Measurements from ENCODE around the gene SCG5. TPM values are rescaled to one million over a fixed set of nuclear protein-coding genes. Genes with fewer than 3 reads are reported as not detected.
A peak's percentile ranks its signal among the peaks of the same experiment; 100 is the strongest.

SCG5 gene
- polyA plus RNA-seq, 3 donors from 2014 or later: 0.45 TPM; not detected in 2

DNA sequence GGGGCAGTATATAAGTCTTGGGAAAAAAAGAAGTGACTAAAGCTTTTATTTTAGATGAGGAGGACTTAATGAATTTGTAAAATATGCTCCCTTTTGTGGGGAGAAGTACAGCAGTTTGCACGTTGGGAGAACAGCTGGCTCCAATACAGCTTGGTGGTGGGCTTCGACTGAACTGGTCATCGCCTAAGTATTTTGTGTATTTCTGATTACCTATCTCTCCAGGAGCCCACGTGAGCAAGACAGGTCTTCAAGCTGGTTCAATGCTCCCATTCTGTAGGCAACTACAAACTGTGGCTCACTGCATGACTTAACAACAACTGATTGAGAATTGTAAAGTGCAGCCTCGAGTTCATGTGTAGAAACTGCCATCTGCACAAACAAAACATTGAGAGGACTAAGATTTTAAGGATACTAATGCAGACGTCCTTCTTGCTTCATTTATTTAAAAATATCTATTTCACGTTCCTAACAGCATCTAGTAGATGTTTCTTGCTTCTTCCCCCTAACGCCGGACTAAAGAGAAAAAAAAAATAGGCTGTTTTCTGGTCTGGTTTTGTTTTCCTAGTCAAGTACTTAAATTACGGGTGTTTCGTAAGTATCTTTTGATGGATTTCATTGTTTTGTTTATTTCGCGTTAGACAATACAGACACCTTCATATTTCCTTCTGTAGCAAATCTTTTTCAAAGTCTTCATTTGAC, 74.9 kb downstream of the SCG5 start:
- H3K27ac Mint-ChIP-seq: no peak overlapping the region
- no peaks in the 10 kb centered on the region for H3K36me3 Mint-ChIP-seq
- DNase-seq: no peak
- peak overlapping the region in 3 of 5 donors; percentile 6 to 19 (median 7) for H3K4me3 Mint-ChIP-seq
- H3K9me3 Mint-ChIP-seq: no peaks in the 10 kb centered on the region
- H3K27me3 Mint-ChIP-seq (ENCODE audit: low read depth in 3 of 3): peaks cover 15 to 24% (median 21%) of the 10 kb centered on the region in 3 donors
- peaks cover 10 to 13% of the 10 kb centered on the region in 2 donors for H3K4me1 Mint-ChIP-seq

DNA sequence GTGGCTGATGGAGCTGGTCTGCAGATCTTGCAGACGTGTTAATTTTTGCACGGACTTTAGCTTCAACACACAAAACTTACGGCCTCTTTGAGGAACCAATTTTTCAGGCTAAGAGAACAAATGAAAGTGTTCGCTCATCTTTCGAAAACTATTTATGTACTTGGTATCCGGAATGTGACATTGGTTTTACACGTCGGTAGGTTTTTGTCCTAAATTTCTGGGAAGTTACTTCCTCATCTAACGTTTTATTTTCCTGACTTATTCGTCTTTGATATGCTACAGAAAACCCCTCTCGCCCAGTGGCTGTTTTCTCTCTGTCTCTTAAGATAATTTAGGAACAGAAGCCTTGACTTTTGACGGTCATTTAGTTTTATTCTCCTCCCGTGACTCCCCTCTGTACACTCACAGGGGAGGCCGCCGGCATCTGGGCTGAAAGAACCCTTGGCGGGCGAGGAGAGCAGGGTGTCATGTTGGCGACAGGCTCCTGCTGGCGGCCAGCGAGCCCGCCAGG, 75.5 kb downstream of the SCG5 start:
- Mint-ChIP-seq H3K4me3 (peak overlapping the region in 3 of 5 donors; percentile 2 to 19 (median 7)), H3K9me3 (no peaks in the 10 kb centered on the region), H3K4me1 (peaks cover 10 to 13% of the 10 kb centered on the region in 2 donors), H3K27me3 (ENCODE audit: low read depth in 3 of 3) (peaks cover 15 to 24% (median 21%) of the 10 kb centered on the region in 3 donors), H3K27ac (no peak overlapping the region), H3K36me3 (no peaks in the 10 kb centered on the region)
- DNase-seq: no peak

DNA sequence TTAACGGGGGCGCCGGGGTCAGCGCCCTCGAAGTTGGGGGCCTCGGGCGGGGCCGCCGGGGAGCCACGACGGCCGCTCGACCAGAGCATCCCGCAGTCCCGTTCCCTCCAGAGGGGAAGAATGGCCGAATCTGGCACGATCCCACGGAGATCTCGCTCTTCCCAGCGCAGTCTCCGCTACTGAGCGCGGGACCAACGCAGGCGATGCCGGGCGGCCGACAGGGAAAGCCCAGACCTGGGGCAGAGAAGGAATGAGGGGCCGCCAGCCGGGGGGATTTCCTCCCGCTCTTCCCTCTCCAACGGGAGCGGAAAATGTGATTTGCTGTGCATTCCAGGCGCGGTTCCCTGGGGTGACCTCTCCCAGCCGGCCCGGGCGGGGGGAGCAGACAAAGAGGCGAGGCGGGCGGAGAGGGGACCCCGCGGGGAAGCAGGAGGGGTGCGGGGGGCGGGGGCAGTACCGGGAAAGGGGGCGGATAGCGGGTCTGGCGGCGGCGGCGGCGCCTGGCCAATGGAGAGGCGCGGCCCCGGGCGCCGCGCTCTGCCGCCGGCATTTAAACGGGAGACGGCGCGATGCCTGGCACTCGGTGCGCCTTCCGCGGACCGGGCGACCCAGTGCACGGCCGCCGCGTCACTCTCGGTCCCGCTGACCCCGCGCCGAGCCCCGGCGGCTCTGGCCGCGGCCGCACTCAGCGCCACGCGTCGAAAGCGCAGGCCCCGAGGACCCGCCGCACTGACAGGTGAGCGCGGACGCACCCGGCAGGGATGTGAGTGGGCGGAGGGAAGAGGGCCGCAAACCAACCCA, 76.1 kb downstream of the SCG5 start, which contains the start of gene GREM1:
GREM1 (plus strand) TSS at position 579 of the 801 bp plus-strand sequence. CDS start 12,687 bp downstream, outside the sequence.
- H3K4me1 Mint-ChIP-seq: peaks cover 10 to 13% of the 10 kb centered on the region in 2 donors
- no peak within 1 kb of the TSS for H3K27ac Mint-ChIP-seq
- DNase-seq: no peak
- peak within 1 kb of the TSS in 3 of 5 donors; percentile 2 to 19 (median 7) for H3K4me3 Mint-ChIP-seq
- no peaks in the 10 kb centered on the region for H3K36me3 Mint-ChIP-seq
- H3K27me3 Mint-ChIP-seq (ENCODE audit: low read depth in 3 of 3): peaks cover 17 to 24% (median 23%) of the 10 kb centered on the region in 3 donors
- no peaks in the 10 kb centered on the region for H3K9me3 Mint-ChIP-seq

DNA sequence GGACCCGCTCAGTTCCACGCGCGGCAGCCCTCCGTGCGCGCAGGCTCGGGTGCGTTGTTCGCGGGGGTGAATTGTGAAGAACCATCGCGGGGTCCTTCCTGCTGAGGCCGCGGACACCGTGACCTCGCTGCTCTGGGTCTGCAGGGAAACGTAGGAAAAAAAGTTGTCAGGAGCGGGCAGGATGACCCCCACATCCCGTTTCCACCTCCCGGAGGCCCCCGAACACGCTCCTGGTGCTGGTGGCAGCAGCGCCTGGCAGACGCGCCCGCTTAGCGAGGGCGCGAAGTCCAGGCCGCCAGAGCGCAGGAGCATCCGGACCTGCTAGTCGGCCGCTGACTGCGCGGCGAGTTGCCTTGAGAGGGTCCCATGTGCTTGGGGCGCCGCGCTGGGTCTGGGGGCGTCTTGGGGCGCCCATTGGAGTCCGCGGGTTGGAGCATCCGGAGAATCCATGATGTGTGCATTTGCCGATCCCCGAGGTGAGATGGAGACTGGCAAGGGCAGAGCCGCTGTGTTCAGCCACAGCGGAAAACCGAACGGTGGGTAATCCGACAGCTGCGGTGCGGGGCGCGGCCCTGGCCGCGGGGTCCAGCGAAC, 76.8 kb downstream of the SCG5 start:
- no peaks in the 10 kb centered on the region for H3K9me3 Mint-ChIP-seq
- no peaks in the 10 kb centered on the region for H3K36me3 Mint-ChIP-seq
- peaks cover 15 to 24% (median 23%) of the 10 kb centered on the region in 3 donors for H3K27me3 Mint-ChIP-seq (ENCODE audit: low read depth in 3 of 3)
- no peak overlapping the region for H3K4me3 Mint-ChIP-seq
- H3K27ac Mint-ChIP-seq: no peak overlapping the region
- DNase-seq: no peak
- H3K4me1 Mint-ChIP-seq: peaks cover 10 to 13% of the 10 kb centered on the region in 2 donors

DNA sequence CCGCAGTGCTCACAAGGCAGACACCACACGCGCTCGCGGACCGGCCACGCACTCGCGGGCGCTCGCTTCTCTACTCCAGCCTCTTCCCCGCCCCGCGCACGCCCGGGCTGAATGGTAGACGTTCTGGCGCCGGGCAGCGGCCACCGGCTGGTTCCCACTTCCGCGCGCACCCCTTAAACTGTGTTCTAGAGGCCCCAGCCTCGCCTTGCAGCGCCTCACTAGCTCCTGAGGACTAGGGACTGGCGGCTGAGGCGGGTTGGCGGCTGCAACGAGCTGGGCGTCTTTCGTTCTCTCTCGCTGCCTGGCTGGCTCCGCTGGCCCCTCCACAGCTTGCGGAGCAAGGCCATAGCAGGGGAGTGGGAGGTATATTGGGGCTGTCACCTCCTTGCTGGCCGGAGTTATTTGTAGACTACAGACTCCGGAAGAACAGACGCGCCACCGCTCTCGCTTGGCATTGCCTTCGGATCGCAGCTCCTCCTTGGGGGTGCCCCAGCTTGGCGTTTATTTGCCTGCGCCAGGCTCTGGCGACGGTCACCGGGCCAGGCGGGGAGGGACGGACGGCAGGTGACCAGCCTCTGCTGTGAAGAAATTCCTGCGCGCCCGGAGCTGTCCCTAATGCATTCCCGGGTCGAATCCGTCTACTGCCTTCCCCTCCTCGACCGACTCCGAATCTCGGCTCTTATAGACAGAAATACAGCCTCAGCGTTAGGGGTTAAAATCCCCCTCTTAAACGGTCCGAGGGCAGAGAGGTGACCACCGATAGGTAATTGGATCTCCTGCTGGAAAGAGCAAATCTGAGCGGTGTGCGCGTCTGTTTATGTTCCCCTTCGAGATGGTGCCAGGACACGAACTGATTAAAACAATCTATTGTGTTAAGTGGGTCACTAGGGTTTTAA, 77.6 kb downstream of the SCG5 start:
- Mint-ChIP-seq H3K27me3 (ENCODE audit: low read depth in 3 of 3) (peaks cover 15 to 27% (median 24%) of the 10 kb centered on the region in 3 donors), H3K4me1 (peaks cover 10 to 13% of the 10 kb centered on the region in 2 donors), H3K9me3 (no peaks in the 10 kb centered on the region), H3K36me3 (no peaks in the 10 kb centered on the region), H3K27ac (no peak overlapping the region), H3K4me3 (peak overlapping the region in 1 of 5 donors; percentile 26)
- no peak for DNase-seq

DNA sequence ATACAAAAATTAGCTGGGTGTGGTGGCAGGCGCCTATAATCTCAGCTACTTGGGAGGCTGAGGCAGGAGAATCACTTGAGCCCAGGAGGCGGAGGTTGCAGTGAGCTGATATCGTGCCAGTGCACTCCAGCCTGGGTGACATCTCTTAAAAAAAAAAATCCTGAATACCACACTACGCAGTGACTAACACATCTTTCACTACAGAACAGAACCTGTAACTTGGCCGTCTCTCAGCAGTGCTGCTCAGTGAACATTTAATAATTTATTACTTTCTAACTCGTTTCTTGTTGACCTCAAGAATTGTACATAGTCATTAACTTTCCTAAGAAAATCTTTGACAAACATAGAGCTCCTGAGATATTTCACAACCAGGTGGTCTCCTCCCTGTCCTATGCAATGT, 80.1 kb downstream of the SCG5 start:
- Mint-ChIP-seq H3K4me3 (no peak overlapping the region), H3K27me3 (ENCODE audit: low read depth in 3 of 3) (peaks cover 13 to 25% (median 14%) of the 10 kb centered on the region in 3 donors), H3K36me3 (no peaks in the 10 kb centered on the region), H3K4me1 (peaks cover 9 to 12% of the 10 kb centered on the region in 2 donors), H3K27ac (no peak overlapping the region), H3K9me3 (peaks cover 0 to 5% (median 0%) of the 10 kb centered on the region in 6 donors)
- DNase-seq: no peak

DNA sequence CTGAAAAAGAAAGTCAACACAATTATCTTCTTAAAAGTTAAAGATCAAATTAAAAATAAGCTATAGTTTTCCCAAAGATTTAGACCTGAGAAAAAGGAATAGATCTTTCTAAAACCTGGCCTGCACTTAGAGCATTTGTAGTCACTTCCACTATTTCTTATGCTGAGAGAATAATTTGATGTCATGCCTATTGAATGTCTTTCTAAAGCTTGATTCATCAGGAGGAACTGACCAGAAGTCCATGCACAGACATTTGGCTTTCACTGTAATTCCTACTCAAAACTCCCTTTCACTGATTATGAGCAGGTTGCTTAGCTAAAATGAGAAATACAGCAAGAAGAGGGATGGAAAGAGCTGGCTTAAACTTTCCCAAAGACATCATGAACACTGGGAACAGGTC, 80.6 kb downstream of the SCG5 start:
- H3K9me3 Mint-ChIP-seq: peaks cover 0 to 5% (median 0%) of the 10 kb centered on the region in 6 donors
- peaks cover 5 to 7% of the 10 kb centered on the region in 2 donors for H3K4me1 Mint-ChIP-seq
- H3K27ac Mint-ChIP-seq: no peak overlapping the region
- H3K36me3 Mint-ChIP-seq: no peaks in the 10 kb centered on the region
- peaks cover 10 to 23% (median 13%) of the 10 kb centered on the region in 3 donors for H3K27me3 Mint-ChIP-seq (ENCODE audit: low read depth in 3 of 3)
- no peak overlapping the region for H3K4me3 Mint-ChIP-seq
- no peak for DNase-seq

DNA sequence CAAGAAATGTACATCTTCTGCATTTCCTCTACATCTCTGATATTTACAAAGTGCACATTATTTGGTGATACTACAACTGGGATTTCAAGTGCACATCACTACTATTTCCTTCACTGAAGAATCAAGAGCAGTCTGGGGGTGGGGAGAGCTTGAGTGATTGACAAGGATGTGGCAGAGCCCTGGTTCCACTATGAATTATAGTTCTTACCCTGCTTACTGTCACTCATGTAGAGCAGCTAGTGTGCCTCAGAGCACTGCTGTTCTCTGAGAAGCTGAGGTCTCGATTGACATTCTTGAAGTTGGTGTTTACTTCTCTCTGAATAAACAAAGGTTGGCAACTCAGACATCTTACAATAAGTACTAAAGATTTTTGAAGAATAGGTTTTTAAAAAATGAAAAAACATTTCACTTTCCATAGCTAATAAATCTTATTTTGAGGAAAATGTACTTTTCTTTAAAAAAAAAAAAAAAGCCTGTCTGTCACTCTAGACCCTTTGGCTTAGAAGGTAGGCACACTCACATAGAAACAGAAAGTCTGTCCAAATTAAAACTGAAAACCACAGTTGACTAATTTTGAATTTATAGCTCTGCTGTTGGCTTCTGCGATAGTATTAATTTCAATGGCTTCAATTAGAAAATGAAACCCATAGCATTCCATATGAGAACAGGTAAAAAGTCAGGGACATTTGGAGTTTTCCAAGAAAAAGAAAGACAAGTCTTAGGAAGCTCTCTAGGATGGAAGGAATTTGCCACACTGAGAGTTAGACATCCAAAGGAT, 81.8 kb downstream of the SCG5 start:
- no peak overlapping the region for H3K4me3 Mint-ChIP-seq
- peaks cover 0 to 5% (median 0%) of the 10 kb centered on the region in 6 donors for H3K9me3 Mint-ChIP-seq
- no peak for DNase-seq
- no peak overlapping the region for H3K27ac Mint-ChIP-seq
- H3K27me3 Mint-ChIP-seq (ENCODE audit: low read depth in 3 of 3): peaks cover 10 to 22% (median 13%) of the 10 kb centered on the region in 3 donors
- no peaks in the 10 kb centered on the region for H3K36me3 Mint-ChIP-seq
- H3K4me1 Mint-ChIP-seq: peaks cover 3 to 7% of the 10 kb centered on the region in 2 donors

DNA sequence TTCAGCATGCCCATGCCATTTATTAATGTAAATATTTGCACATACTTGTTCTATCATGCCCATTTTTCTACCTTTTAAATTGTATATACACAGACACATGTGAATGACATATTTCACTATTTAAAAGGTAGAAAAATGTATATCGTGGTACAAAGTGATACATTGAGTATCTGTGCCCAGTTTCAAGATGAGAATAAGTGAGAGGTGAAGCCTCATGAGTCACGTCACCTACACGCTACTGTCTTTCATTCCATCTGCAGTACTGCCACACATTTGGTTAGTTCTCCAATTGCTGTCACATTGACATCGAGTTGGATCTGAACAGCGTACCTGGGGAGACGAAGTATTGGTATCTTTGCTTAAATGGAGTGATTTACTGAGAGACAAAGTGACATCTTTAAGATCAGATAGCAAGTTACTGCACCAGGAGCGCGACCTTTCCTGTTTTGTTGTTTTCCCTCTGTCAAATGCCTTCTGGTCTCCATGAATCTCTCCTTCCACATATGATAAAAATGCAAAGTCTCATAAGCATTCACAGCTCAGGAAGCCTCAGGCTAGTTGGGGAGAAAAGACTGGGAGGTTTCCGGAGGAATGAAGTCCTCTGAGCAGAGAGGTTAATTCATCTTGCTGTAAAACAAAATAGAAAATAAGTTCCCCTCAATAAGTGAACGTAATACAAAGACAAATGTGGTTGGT, 88.3 kb downstream of the SCG5 start:
- H3K4me3 Mint-ChIP-seq: no peak overlapping the region
- H3K27ac Mint-ChIP-seq: no peak overlapping the region
- H3K9me3 Mint-ChIP-seq: peaks cover 0 to 5% (median 0%) of the 10 kb centered on the region in 6 donors
- no peak for DNase-seq
- H3K27me3 Mint-ChIP-seq (ENCODE audit: low read depth in 3 of 3): peaks cover 0 to 10% (median 5%) of the 10 kb centered on the region in 3 donors
- no peaks in the 10 kb centered on the region for H3K4me1 Mint-ChIP-seq
- H3K36me3 Mint-ChIP-seq: no peaks in the 10 kb centered on the region

DNA sequence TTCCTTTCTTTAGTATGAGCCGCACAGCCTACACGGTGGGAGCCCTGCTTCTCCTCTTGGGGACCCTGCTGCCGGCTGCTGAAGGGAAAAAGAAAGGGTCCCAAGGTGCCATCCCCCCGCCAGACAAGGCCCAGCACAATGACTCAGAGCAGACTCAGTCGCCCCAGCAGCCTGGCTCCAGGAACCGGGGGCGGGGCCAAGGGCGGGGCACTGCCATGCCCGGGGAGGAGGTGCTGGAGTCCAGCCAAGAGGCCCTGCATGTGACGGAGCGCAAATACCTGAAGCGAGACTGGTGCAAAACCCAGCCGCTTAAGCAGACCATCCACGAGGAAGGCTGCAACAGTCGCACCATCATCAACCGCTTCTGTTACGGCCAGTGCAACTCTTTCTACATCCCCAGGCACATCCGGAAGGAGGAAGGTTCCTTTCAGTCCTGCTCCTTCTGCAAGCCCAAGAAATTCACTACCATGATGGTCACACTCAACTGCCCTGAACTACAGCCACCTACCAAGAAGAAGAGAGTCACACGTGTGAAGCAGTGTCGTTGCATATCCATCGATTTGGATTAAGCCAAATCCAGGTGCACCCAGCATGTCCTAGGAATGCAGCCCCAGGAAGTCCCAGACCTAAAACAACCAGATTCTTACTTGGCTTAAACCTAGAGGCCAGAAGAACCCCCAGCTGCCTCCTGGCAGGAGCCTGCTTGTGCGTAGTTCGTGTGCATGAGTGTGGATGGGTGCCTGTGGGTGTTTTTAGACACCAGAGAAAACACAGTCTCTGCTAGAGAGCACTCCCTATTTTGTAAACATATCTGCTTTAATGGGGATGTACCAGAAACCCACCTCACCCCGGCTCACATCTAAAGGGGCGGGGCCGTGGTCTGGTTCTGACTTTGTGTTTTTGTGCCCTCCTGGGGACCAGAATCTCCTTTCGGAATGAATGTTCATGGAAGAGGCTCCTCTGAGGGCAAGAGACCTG, 89.5 kb downstream of the SCG5 start:
- no peak for DNase-seq
- H3K27me3 Mint-ChIP-seq (ENCODE audit: low read depth in 3 of 3): peaks cover 4 to 6% (median 5%) of the 10 kb centered on the region in 3 donors
- no peaks in the 10 kb centered on the region for H3K36me3 Mint-ChIP-seq
- H3K4me1 Mint-ChIP-seq: no peaks in the 10 kb centered on the region
- no peak overlapping the region for H3K4me3 Mint-ChIP-seq
- no peak overlapping the region for H3K27ac Mint-ChIP-seq
- peaks cover 0 to 5% (median 0%) of the 10 kb centered on the region in 6 donors for H3K9me3 Mint-ChIP-seq

DNA sequence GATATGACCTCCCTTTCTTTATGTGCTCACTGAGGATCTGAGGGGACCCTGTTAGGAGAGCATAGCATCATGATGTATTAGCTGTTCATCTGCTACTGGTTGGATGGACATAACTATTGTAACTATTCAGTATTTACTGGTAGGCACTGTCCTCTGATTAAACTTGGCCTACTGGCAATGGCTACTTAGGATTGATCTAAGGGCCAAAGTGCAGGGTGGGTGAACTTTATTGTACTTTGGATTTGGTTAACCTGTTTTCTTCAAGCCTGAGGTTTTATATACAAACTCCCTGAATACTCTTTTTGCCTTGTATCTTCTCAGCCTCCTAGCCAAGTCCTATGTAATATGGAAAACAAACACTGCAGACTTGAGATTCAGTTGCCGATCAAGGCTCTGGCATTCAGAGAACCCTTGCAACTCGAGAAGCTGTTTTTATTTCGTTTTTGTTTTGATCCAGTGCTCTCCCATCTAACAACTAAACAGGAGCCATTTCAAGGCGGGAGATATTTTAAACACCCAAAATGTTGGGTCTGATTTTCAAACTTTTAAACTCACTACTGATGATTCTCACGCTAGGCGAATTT, 91.2 kb downstream of the SCG5 start:
- H3K9me3 Mint-ChIP-seq: peaks cover 0 to 3% (median 0%) of the 10 kb centered on the region in 6 donors
- H3K36me3 Mint-ChIP-seq: no peaks in the 10 kb centered on the region
- DNase-seq: no peak
- no peaks in the 10 kb centered on the region for H3K4me1 Mint-ChIP-seq
- H3K27ac Mint-ChIP-seq: no peak overlapping the region
- H3K4me3 Mint-ChIP-seq: no peak overlapping the region
- peaks cover 6 to 16% (median 6%) of the 10 kb centered on the region in 3 donors for H3K27me3 Mint-ChIP-seq (ENCODE audit: low read depth in 3 of 3)
